ENCODE results near the gene TTLL11.

Gene TTLL11, protein sequence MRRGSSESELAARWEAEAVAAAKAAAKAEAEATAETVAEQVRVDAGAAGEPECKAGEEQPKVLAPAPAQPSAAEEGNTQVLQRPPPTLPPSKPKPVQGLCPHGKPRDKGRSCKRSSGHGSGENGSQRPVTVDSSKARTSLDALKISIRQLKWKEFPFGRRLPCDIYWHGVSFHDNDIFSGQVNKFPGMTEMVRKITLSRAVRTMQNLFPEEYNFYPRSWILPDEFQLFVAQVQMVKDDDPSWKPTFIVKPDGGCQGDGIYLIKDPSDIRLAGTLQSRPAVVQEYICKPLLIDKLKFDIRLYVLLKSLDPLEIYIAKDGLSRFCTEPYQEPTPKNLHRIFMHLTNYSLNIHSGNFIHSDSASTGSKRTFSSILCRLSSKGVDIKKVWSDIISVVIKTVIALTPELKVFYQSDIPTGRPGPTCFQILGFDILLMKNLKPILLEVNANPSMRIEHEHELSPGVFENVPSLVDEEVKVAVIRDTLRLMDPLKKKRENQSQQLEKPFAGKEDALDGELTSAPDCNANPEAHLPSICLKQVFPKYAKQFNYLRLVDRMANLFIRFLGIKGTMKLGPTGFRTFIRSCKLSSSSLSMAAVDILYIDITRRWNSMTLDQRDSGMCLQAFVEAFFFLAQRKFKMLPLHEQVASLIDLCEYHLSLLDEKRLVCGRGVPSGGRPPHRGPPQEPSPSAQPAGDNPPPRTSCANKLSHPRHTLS

DNA sequence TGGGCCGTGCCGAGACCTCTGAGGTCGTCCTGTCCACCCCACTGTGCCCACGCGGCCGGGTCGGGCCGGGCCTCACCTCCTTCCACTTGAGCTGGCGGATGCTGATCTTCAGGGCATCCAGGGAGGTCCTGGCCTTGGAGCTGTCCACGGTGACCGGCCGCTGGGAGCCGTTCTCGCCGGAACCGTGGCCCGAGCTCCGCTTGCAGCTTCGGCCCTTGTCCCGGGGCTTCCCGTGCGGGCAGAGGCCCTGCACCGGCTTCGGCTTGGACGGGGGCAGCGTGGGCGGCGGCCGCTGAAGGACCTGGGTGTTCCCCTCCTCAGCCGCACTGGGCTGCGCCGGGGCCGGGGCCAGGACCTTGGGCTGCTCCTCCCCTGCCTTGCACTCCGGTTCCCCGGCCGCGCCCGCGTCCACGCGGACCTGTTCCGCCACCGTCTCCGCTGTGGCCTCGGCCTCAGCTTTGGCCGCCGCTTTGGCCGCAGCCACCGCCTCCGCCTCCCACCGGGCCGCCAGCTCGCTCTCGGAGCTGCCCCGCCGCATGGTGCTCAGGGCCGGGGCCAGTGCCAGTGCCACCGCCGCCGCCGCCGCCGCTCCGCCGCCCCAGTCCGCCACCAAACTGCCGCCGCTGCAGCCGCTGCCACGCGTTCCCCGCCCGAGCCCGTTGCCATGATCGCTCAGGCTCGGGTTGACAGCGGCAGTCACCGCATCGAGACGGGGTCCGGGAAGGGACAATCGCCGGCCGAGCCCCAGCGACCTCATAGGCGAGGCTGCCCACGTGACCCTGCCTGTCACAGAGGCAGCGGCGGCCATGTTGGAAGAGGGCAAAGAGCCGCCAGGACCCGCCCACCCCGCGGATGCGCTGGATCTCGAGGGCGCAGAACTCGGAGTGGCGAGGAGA is at the start of gene TTLL11:
TSS of gene TTLL11 (minus strand) at position 698 of the 896 bp plus-strand sequence. CDS start at position 538, 160 bp downstream.
- peak; percentile 92 for DNase-seq (ENCODE audit: low read depth, low spot score)

DNA sequence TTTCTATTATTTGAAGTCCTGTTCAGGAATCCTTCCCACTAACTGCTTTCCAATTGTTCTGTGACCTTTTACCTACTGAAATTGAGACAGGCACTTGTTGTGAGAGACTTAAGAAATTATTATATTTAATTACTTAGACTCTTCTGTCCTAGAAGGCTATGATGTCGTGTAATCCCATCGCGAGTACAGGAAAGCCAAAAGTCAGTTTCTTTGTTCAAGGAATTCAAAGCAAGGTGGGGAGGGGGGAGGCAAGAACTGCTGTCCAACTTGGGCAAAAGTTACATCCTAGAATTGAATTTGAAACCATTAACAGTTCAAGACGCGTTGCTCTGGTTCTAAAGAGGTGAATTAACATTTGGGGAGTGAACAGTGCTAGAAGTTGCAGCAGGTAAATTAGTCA is 48.6 kb upstream of the TTLL11 start:
- DNase-seq (ENCODE audit: low read depth, low spot score) = no peak

DNA sequence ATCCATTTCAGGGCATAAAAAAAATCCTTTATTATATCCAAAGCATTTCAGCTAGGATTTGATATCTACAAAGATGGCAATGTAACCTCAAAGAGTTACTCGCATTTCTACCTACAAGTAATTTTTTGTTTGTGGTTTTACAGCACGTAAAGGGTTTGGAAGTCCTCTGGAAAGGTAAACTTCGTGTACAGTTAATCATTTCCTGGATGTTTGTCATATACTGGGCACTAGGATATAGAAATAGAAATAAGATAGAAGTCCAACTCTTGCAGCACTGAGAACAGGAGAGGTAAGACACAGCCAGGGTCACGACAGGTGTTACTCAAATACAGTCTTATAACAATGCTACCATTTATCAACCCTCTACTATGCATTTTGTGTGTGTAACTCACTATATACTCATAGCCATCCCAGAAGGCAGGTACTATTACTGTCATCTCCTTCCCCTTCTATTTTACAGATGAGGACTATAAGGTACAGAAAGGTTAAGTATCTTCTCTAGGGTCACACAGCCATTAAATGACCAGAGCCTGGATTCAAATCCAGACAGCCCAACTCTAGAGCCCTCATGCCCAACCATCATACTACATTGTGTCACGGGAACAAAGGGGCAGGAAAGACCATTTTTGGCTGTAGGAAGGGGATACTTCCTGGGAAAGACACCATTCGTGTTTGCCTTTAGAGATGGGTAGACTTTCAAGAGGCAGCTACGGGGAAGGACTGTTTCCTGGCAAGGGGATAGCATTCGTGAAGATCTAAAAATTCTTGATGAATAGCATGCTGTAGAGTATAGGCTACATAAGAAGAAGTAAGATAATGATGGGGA is 47.5 kb upstream of the TTLL11 start:
- no peak for DNase-seq (ENCODE audit: low read depth, low spot score)

DNA sequence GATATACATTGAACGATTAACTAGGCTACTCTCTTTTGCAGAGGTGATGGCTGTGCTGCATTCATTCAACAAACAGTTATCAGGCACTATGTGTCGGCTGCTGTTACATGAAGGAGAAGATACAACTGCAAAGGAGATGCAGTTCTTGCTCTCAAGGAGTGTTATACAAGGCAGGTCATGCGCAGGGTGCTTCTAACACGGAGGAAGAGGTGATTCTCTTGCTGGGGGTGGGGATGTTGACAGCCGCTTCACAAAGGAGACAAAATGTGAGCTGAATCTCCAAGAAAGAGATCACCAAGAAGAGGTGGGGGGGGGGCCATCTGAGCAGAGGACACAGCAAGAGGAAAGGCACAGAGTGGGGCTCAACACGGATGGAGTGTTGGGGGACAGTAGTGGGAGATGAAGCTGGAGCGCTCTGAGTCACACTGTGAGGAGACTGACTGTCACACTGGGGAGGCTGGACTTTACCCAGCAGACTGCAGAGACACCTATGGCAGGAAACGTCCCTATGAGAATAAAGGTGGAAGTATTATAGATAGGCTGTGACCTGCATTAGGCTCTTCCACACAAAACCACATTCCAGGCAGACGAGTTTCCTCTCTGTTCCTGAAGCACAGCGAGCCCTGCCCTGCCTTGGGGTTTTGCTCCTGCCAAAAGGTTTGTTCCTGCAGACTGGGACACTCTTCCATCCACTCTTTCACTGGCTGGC is 45.6 kb upstream of the TTLL11 start:
- DNase-seq (ENCODE audit: low read depth, low spot score) = no peak

DNA sequence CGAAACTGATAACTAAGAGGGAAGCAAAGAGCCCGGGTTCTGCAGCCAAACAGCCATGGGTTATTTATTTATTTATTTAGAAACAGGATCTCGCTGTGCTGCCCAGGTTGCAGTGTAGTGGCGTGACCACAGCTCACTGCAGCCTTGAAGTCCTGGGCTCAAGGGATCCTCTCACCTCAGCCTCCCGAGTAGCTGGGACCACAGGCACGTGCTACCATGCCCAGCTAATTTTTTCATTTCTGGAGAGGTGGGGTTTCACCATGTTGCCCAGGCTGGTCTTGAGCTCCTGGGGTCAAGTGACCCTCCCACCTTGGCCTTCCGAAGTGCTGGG is 42.4 kb upstream of the TTLL11 start:
- DNase-seq (ENCODE audit: low read depth, low spot score) = no peak

DNA sequence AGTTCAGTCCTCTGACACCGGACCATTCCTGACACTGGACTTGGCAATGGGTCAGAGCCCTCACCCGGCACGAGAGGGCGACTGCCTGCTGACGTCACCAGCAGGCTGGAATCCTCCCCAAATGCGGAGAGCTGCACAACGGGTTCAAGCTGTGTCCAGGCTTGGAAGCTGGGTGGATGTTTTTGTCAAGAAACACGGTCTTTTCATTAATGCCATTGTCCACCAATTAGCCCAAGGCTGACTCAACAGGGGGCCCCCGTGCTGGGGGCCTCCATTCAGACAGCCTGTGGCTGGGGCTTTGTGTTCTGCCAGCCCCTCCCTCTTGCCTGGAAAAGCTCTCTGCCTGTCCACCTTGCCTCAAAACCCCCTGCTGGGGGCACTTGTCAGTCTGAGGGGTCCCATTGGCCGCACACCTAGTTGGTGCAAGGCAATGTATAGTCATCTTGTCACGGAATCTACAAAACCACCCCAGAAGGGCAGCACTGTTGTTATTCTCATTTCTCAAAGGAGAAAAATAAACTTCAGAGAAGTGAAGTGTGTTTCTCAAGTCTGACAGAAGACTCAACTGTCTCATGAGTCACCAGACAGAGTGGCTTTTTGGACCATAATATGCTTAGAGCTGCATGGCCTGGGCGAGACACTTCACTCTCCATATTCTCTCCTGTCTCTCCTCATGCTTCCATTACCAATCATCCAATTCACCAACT is 41.9 kb upstream of the TTLL11 start:
- no peak for DNase-seq (ENCODE audit: low read depth, low spot score)

DNA sequence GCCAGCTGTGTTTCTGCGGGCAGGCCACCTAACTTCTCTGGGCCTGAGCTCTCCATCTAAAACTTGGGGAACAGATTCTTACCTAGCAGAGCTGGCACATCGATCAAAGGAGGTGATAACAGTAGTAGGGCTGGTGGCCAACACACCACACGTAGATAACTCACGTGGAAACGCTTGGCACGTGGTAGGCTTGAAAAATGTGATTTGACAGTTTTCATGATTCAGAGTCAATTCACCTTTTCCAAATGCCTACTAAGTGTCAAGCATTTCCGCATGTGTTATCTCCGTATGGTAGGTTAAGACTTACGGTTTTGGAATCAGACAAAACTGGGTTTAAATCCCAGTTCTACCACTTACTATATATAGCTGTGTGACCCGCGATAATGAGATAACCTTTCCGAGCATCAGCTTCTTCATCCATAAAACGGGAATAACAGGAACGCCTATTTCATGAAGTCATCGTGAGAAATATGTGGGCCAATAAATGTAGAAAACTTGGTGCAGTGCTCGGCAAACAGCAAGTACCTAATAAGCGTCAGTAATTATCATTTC is 41.0 kb upstream of the TTLL11 start:
- no peak for DNase-seq (ENCODE audit: low read depth, low spot score)

DNA sequence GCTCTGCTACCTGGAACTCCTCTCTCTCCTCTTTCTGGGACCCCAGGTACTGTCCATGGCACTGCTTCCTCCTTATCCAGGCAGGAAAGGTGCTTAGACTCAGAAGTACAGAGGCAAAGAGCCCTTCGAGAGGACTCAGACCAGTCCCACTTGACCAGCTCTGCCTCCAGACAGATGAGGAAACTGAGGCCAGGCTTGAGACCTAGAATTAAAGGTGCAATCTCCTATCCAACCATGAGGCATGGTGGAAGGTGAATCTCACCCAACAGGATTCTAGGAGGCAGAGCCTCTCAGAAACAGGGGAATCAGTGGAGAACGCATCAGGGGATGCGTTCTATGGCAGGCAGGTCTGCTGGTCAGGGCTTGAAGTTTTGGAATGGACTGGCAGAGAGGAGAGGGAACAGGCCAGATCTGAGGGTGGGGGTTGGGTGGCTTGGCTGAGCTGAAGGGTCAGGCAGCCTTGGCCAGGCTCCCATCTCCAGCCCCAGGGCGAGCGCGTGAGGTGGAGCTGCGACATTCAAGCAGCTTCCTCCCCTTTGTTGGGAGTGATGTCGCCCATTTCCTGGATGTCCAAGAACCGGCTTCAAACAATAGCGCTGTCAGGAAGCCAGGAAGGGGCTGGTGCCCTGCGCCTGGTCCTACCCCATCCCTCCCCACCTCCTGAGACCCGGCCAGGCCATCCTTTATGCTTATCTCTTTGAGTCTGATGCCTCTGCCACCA is 40.3 kb upstream of the TTLL11 start:
- DNase-seq (ENCODE audit: low read depth, low spot score) = no peak

DNA sequence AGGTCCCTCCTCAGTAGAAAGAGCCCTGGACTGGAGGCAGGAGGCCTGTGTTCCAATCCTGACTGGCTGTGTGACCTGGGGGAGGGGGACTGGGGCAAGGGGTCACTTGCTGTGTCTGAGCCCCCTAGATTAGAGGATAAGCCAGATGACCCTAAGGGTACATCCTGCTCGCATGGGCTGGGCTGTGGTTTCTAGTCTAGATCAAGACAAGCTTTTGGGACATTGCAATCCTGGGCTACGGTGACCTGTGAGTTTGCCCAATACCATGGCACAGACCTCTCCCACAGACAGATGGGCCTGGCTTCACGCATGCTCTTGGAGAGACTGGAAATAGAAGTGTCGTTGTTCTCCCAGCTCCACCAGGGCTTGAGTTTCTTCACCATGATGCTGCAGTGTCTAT is 39.4 kb upstream of the TTLL11 start:
- no peak for DNase-seq (ENCODE audit: low read depth, low spot score)

DNA sequence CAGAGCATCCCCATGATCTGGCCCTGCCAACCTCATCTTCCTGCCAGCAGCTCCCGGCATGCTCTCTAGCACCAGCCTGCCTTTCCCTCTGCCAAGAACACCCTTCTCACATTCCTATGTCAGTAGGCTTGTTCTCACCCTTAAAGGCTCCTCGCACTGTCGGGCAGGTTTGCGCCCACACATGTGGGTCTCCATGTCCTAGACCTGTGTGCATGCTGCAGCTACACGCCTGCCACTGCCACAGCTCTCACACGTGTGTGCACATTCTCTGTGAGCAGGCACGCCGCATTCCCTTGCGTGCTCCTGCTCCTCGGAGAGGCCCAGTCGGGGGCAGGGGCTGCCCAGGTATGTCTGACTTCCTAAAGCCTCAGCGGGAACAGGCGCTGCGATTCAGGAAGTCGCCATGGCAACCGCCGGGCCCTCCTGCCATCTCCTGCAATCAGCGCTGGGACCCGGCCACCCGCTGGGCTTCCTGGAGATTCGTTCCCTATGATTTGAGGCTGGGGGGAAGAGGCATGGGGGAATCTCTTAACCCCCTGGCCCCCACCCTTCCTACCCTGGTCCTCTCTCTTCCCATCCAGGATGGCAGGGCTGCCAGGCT is 38.4 kb upstream of the TTLL11 start:
- DNase-seq (ENCODE audit: low read depth, low spot score) = no peak

DNA sequence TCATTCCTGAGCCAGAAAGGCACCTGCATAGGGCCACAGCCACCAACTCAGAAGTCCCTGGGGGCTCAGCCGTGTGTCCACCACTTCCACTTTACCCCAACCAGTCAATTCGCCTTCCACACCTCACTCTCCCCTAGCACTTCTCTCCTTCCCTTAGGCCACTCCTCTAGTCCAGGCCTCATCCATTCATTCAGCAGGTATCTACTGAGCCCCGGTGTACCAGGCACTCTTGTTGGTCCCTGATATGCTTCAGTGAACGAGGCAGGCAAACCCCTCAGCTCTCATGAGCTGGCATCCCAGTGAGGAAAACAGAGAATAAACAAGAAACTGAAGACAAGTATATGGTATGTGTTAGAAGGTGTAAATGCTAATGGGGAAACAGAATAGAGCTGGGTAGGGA is 37.7 kb upstream of the TTLL11 start:
- DNase-seq (ENCODE audit: low read depth, low spot score) = no peak

DNA sequence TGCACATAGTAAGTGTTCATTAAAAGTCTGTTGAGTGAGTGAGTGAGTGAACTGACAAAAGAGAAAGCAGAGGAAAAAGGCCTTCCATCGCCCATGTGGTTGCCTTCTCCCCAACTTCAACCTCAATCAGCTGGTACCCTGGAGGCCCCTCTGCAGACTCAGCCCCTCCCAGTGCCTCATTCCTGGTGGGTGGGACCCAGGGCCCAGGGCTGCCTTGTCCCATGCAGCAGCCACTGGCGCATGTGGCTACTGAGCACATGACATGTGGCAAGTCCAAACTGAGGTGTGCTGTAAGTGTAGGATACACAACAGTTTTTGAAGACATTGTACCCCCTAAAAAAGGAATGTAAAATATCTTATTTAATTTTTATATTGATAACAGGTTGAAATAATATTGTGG is 36.9 kb upstream of the TTLL11 start:
- DNase-seq (ENCODE audit: low read depth, low spot score) = no peak

DNA sequence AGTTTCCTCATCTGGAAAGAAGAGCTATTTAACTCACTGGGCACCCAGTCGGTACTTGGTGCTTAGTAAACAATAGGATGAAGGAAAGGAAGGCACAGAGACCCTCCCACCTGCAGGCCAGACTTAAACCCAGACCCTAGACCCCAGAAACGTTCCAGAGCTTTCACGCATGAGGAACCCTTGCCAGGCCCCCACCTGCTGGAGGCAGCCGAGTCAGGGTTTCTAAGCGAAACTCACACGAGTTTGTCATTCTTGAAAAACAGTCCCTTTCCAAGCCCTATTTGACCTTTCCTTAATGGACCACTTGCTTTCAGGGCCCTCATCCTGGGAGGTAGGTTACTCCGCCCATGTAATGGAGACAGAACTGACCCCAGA is 35.8 kb upstream of the TTLL11 start:
- DNase-seq (ENCODE audit: low read depth, low spot score) = no peak

DNA sequence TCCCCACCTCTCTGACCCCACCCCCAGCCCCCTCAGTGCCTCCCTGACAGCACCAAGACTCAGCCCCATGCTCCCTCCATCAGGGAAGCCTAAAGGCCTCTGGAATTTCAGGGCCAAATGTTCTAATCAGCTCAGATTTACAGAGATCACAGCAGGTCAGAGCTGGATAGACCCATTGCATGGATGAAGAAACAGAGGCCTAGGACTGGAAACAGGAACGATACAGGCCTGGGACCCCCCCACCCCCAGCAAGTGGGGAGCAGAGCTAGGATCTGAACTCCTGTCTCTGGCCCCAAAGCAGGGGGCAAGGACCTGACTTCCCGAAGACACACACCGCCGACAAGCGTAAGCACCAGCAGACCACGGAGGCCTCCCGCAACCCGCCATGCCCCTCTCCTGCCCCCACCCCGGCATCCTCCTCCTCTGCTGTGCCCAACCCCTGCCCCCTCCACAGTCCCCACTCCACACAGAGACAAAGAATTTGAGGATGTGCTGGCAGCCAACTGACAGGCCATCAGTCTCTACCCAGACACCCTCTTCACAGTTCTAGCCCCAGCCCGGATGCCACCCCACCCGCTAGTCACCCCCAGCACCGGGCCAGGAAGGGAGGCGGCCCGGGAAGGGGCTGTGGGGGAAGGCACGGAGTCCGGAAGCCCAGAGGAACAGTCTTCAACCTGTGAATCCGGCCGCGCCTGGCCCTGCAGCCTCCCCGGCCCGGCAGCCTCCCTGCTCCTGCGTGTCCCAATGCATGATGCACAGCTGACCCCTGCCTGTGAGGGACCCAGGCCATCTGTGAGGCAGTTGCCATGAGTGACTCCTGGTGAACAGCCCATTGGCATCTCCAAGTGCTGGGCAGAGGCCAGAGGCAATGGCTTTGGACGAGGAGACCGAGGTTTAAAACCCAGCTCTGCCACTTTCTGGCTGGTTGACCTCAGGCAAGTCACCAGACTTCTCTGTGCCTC is 35.2 kb upstream of the TTLL11 start:
- DNase-seq (ENCODE audit: low read depth, low spot score) = no peak

DNA sequence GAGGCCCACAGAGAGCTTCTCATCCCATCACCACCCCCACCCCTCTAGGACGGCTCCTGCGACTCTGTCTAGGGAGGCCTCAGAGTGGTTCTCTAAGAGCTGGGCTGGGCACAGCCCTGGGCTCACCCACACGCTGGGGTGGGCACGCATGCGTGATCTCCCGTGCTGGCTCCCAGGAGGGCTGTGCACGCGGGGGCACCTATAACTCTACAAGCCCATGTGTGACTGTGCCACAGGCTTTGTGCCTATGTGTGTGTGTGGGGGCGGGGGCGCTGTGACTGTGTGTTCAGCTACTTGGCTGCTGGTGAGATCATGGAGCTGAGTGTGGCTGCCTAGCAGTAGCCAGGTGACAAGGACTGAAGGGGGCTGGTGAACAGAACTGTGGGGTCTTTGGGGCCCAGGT is 34.3 kb upstream of the TTLL11 start:
- no peak for DNase-seq (ENCODE audit: low read depth, low spot score)

DNA sequence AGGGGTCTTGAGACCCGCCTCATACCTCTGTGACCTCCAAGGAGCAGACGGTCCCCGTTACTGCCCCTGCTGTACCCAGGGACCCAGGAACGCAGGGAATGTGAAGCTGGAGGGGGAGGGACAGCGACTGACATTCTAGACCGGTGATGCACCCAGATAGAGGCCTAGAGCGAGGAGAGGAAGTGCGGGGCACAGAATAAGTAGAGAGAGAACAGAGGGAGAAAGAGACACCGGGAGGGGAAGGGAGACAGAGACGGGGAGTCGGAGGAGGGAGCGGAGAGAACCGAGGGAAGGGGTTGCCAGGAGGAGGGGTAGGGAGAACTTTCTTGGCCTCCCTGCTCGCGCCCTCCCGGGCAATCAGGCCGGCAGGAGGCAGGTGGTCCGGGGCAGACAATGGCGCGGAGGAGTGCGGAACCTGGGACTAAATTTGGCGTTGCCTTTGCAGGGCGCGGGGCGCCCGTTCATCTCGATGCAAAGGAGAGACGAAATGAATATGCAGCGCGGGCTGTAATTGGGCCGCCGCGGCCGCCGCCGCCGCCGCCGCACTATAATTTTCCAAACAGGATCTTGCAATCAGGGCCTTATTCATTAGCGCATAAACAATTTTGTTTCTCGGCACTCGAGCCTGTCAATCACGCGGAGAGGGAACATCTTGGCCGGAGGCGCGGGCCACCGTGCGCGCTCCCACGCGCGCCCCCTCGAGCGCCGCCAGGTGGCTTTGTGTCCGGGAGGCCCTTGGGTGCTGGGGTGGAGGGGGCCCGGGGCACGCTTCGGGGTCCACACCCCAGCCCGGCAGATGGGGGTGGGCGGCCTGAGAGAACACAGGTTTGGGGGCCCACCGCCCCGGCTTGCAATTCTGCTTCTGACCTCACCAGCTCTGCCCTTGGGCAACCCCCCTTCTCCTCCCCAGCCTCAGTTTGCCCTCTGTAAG is 33.5 kb upstream of the TTLL11 start:
- no peak for DNase-seq (ENCODE audit: low read depth, low spot score)

All from activated CD4-positive, CD25-positive, alpha-beta regulatory T cell treated with anti-CD3 and anti-CD28 coated beads, Interleukin-2, amount 50 U/mL, for 16 hours (primary cell).